CD8-positive, alpha-beta memory T cell (primary cell): Measurements from ENCODE around the gene CTDSPL. TPM values are rescaled to one million over a fixed set of nuclear protein-coding genes. Genes with fewer than 3 reads are reported as not detected.

Experiments used
- CTCF ChIA-PET: fragments of 350-600 bp; sonication (Branson Sonifier 250); formaldehyde crosslinking; loops from one replicate; lab custom pipeline; 2021; ENCODE audit warnings: antibody characterized with exemption; lab: Charles Lee
- POLR2A ChIA-PET: fragments of 350-600 bp; sonication (Branson Sonifier 250); formaldehyde crosslinking; loops from one replicate; lab custom pipeline; 2021; ENCODE audit warnings: antibody characterized with exemption; lab: Charles Lee
- DNase-seq, 5 donors: peaks; one replicate each; pipeline versions ENCODE4 v3.0.0 to v3.0.0-alpha.2; 2020 to 2022; ENCODE audit warnings: mixed read lengths in 1 of 5
- H3K27ac ChIP-seq: one replicate; pipeline ENCODE4 v1.7.0; 2013; ENCODE audit warnings: low read depth, mild to moderate bottlenecking, low read length, moderate library complexity
- H3K27me3 ChIP-seq: 2 replicates; pipeline ENCODE4 v1.7.0; 2013; ENCODE audit warnings: low read length, mild to moderate bottlenecking; ENCODE audit not compliant: insufficient read depth, poor library complexity, severe bottlenecking
- H3K36me3 ChIP-seq: 2 replicates; pipeline ENCODE4 v1.7.0; 2013; ENCODE audit warnings: mild to moderate bottlenecking, low read length, moderate library complexity; ENCODE audit not compliant: insufficient read depth
- H3K4me1 ChIP-seq: 2 replicates; pipeline ENCODE4 v1.7.0; 2013; ENCODE audit warnings: mild to moderate bottlenecking, low read length, moderate library complexity; ENCODE audit not compliant: insufficient read depth
- H3K4me3 ChIP-seq: 2 replicates; pipeline ENCODE4 v1.7.0; 2013; ENCODE audit warnings: mild to moderate bottlenecking, low read length
- H3K9me3 ChIP-seq: 2 replicates; pipeline ENCODE4 v1.7.0; 2013; ENCODE audit warnings: mild to moderate bottlenecking, low read length
- H3K27ac Mint-ChIP-seq, 8 donors: one replicate each; pipeline ENCODE4 v1.8.0; 2020 to 2021; ENCODE audit warnings: mixed read lengths in 8 of 8, mild to moderate bottlenecking in 6 of 8, inconsistent platforms in 3 of 8, moderate library complexity in 3 of 8
- H3K27me3 Mint-ChIP-seq, 2 donors: one replicate each; pipeline ENCODE4 v1.8.0; 2020 to 2021; ENCODE audit warnings: mixed read lengths in 2 of 2, mild to moderate bottlenecking in 1 of 2, moderate library complexity in 1 of 2
- H3K36me3 Mint-ChIP-seq, 3 donors: one replicate each; pipeline ENCODE4 v1.8.0; 2020 to 2021; ENCODE audit warnings: mixed read lengths in 3 of 3, inconsistent platforms in 1 of 3, mild to moderate bottlenecking in 1 of 3
- H3K4me1 Mint-ChIP-seq, 3 donors: one replicate each; pipeline ENCODE4 v1.8.0; 2020 to 2021; ENCODE audit warnings: mixed read lengths in 3 of 3, inconsistent platforms in 1 of 3, mild to moderate bottlenecking in 1 of 3
- H3K4me3 Mint-ChIP-seq, 7 donors: one replicate each; pipeline ENCODE4 v1.8.0; 2020 to 2021; ENCODE audit warnings: mixed read lengths in 7 of 7, mild to moderate bottlenecking in 6 of 7, moderate library complexity in 4 of 7, inconsistent platforms in 2 of 7
- H3K9me3 Mint-ChIP-seq, 5 donors: one replicate each; pipeline ENCODE4 v1.8.0; 2020 to 2022; ENCODE audit warnings: mixed read lengths in 5 of 5, mild to moderate bottlenecking in 3 of 5, moderate library complexity in 2 of 5, inconsistent platforms in 1 of 5
- polyA plus RNA-seq: library from polyadenylated mRNA; unstranded; fragments of 300-500 nt; fragmentation: Illumina TruSeq; gene quantifications from one replicate; pipeline ENCODE4 v1.2.3, GENCODE V29; 2021
- total RNA-seq, 2 experiments: library from RNA; stranded (reverse); gene quantifications; one replicate each; pipeline ENCODE4 v1.2.3, GENCODE V29; 2021

CTDSPL gene
- total and polyA plus RNA-seq, 3 experiments from 2014 or later, result 0.74 to 0.84 TPM; not detected in 1

- Histone ChIP-seq H3K4me1 (no peaks in the 10 kb centered on the region), H3K36me3 (peaks cover 20% of the 10 kb centered on the region), H3K9me3 (no peaks in the 10 kb centered on the region), H3K27ac (no peak overlapping the region), H3K4me3 (no peak overlapping the region), H3K27me3 (no peaks in the 10 kb centered on the region)
- Mint-ChIP-seq H3K36me3 (peaks cover 33 to 80% (median 37%) of the 10 kb centered on the region in 3 donors), H3K9me3 (peaks cover 0 to 5% (median 4%) of the 10 kb centered on the region in 5 donors), H3K4me1 (peaks cover 7 to 17% (median 11%) of the 10 kb centered on the region in 3 donors), H3K27ac (peak overlapping the region in 2 of 8 donors; percentile 11 to 30), H3K4me3 (no peak overlapping the region), H3K27me3 (no peaks in the 10 kb centered on the region)
- DNase-seq, result no peak
- POLR2A ChIA-PET, result no interaction called here
- CTCF ChIA-PET, result interaction anchor here (1.0 to 1.1 kb wide), 2 partner anchors 13 to 26 kb away, joined by 3 to 4 read pairs; no protein-coding TSS in a partner anchor
Observed at GRCh38 chr3:38016410-38016809, 154.7 kb downstream of the CTDSPL start.

DNA sequence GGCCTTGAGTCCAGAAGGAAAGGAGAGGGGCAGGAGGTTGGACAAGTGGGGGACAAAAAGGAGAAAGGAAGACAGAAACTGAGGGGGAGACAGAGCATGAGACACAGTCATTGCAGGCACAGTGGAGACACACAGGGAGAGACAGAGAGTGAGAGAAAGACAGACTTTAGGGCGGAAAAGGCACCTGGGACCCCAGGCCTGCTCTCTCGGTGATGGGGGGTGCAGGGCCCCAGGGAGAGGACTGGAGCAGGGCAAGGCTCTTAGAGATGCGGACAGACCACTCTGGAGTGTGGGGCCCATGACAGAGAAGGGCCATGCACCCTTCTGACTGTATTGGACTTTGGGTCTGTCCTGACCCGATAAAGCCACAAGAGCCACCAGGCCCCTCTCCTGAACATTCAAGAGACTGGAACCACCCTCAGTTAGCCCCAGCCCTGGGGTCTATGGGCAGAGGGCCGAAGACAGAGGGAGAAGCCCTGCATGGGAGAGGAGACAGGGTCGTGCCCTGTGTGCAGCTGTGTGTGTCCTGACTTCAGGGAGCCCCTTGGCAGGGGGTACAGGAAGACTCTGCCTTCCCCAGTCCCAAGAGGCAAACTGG is 155.3 kb downstream of the CTDSPL start:
- peak overlapping the region in 2 of 8 donors; percentile 30 to 48 for H3K27ac Mint-ChIP-seq
- peaks cover 12 to 22% (median 16%) of the 10 kb centered on the region in 3 donors for H3K4me1 Mint-ChIP-seq
- Histone ChIP-seq H3K4me1 (peaks cover under 1% of the 10 kb centered on the region), H3K27ac (peak overlapping the region; percentile 51), H3K4me3 (no peak overlapping the region), H3K27me3 (no peaks in the 10 kb centered on the region), H3K9me3 (no peaks in the 10 kb centered on the region), H3K36me3 (peaks cover 20% of the 10 kb centered on the region)
- peaks cover 33 to 76% (median 37%) of the 10 kb centered on the region in 3 donors for H3K36me3 Mint-ChIP-seq
- H3K9me3 Mint-ChIP-seq, result peaks cover 0 to 5% (median 4%) of the 10 kb centered on the region in 5 donors
- H3K4me3 Mint-ChIP-seq, result no peak overlapping the region
- ChIA-PET POLR2A (no interaction called here), CTCF (no interaction called here)
- no peak for DNase-seq
- no peaks in the 10 kb centered on the region for H3K27me3 Mint-ChIP-seq

- ChIA-PET CTCF (no interaction called here), POLR2A (no interaction called here)
- Histone ChIP-seq H3K27ac (peak overlapping the region; percentile 75), H3K27me3 (no peaks in the 10 kb centered on the region), H3K36me3 (peaks cover 20% of the 10 kb centered on the region), H3K4me3 (no peak overlapping the region), H3K4me1 (peaks cover 8% of the 10 kb centered on the region), H3K9me3 (no peaks in the 10 kb centered on the region)
- peak in 1 of 5 donors; percentile 40 for DNase-seq
- Mint-ChIP-seq H3K9me3 (peaks cover 0 to 5% (median 4%) of the 10 kb centered on the region in 5 donors), H3K4me1 (peaks cover 17 to 29% (median 23%) of the 10 kb centered on the region in 3 donors), H3K4me3 (peak overlapping the region in 1 of 7 donors; percentile 44), H3K27me3 (no peaks in the 10 kb centered on the region), H3K27ac (peak overlapping the region in 1 of 8 donors; percentile 8), H3K36me3 (peaks cover 33 to 75% (median 37%) of the 10 kb centered on the region in 3 donors)
Observed at GRCh38 chr3:38017445-38018295, 156.0 kb downstream of the CTDSPL start.

- peak in 1 of 5 donors; percentile 43 for DNase-seq
- H3K4me3 ChIP-seq, result no peak overlapping the region
- Mint-ChIP-seq H3K27me3 (no peaks in the 10 kb centered on the region), H3K4me3 (no peak overlapping the region), H3K36me3 (peaks cover 30 to 73% (median 37%) of the 10 kb centered on the region in 3 donors), H3K4me1 (peaks cover 26 to 38% (median 33%) of the 10 kb centered on the region in 3 donors), H3K9me3 (peaks cover 0 to 5% (median 4%) of the 10 kb centered on the region in 5 donors), H3K27ac (peak overlapping the region in 2 of 8 donors; percentile 52 to 89)
- H3K4me1 ChIP-seq, result peaks cover 17% of the 10 kb centered on the region
- ChIA-PET POLR2A (no interaction called here), CTCF (no interaction called here)
- no peaks in the 10 kb centered on the region for H3K9me3 ChIP-seq
- peak overlapping the region; percentile 75 for H3K27ac ChIP-seq
- peaks cover 20% of the 10 kb centered on the region for H3K36me3 ChIP-seq
- no peaks in the 10 kb centered on the region for H3K27me3 ChIP-seq
Observed at GRCh38 chr3:38018296-38019266, 156.9 kb downstream of the CTDSPL start.

GRCh38 chr3:38019658-38020341 is 158.1 kb downstream of the CTDSPL start:
- Mint-ChIP-seq H3K9me3 (peaks cover 0 to 5% (median 4%) of the 10 kb centered on the region in 5 donors), H3K4me3 (no peak overlapping the region), H3K27me3 (no peaks in the 10 kb centered on the region), H3K27ac (peak overlapping the region in 6 of 8 donors; percentile 18 to 34 (median 26)), H3K36me3 (peaks cover 25 to 72% (median 36%) of the 10 kb centered on the region in 3 donors), H3K4me1 (peaks cover 29 to 43% (median 39%) of the 10 kb centered on the region in 3 donors)
- CTCF ChIA-PET, result interaction anchor here (1.2 to 4.1 kb wide), 5 partner anchors 15 to 46 kb away, joined by 3 to 20 read pairs (median 5); no protein-coding TSS in a partner anchor
- H3K27me3 ChIP-seq, result no peaks in the 10 kb centered on the region
- POLR2A ChIA-PET, result interaction anchor here (1.2 kb wide), 1 partner anchor 13 kb away, joined by 3 read pairs; no protein-coding TSS in a partner anchor
- DNase-seq, result peak in 1 of 5 donors; percentile 20
- H3K36me3 ChIP-seq, result peaks cover 20% of the 10 kb centered on the region
- H3K27ac ChIP-seq, result peak overlapping the region; percentile 49
- H3K4me1 ChIP-seq, result peaks cover 23% of the 10 kb centered on the region
- H3K4me3 ChIP-seq, result no peak overlapping the region
- no peaks in the 10 kb centered on the region for H3K9me3 ChIP-seq

GRCh38 chr3:38020342-38020726 is 158.7 kb downstream of the CTDSPL start:
- no peak overlapping the region for H3K27ac ChIP-seq
- H3K4me1 Mint-ChIP-seq, result peaks cover 32 to 48% (median 45%) of the 10 kb centered on the region in 3 donors
- peak overlapping the region in 6 of 8 donors; percentile 3 to 34 (median 22) for H3K27ac Mint-ChIP-seq
- H3K9me3 ChIP-seq, result no peaks in the 10 kb centered on the region
- peaks cover 16% of the 10 kb centered on the region for H3K36me3 ChIP-seq
- no peak overlapping the region for H3K4me3 ChIP-seq
- H3K27me3 Mint-ChIP-seq, result no peaks in the 10 kb centered on the region
- peaks cover 26% of the 10 kb centered on the region for H3K4me1 ChIP-seq
- ChIA-PET CTCF (interaction anchor here (1.2 to 4.1 kb wide), 5 partner anchors 15 to 46 kb away, joined by 3 to 20 read pairs (median 5); no protein-coding TSS in a partner anchor), POLR2A (interaction anchor here (1.2 kb wide), 1 partner anchor 14 kb away, joined by 3 read pairs; no protein-coding TSS in a partner anchor)
- peaks cover 20 to 67% (median 31%) of the 10 kb centered on the region in 3 donors for H3K36me3 Mint-ChIP-seq
- peak overlapping the region in 1 of 7 donors; percentile 46 for H3K4me3 Mint-ChIP-seq
- DNase-seq, result peak in 1 of 5 donors; percentile 12
- peaks cover 0 to 5% (median 4%) of the 10 kb centered on the region in 5 donors for H3K9me3 Mint-ChIP-seq
- no peaks in the 10 kb centered on the region for H3K27me3 ChIP-seq
